SH-SY5Y (cell line): ENCODE data around the gene ZNF774.

Experiments
- GATA2 ChIP-seq: IDR thresholded peaks from 2 replicates; pipeline ENCODE4 v1.6.1; 2011; ENCODE audit warnings: mild to moderate bottlenecking, low read depth, low read length
- GATA3 ChIP-seq: IDR thresholded peaks from 2 replicates; pipeline ENCODE4 v1.6.1; 2011; ENCODE audit warnings: low read depth, mild to moderate bottlenecking, low read length, moderate library complexity

GRCh38 chr15:90343302-90343790 is 8.7 kb upstream of the ZNF774 start:
- TF ChIP-seq GATA3: no peak
- no peak for TF ChIP-seq GATA2
